Psoas muscle (tissue), 8 donors: ENCODE data around the gene VGLL4. TPM values are rescaled to one million over a fixed set of nuclear protein-coding genes. Genes with fewer than 3 reads are reported as not detected.
A peak's percentile ranks its signal among the peaks of the same experiment; 100 is the strongest.

Experiments used
- ATAC-seq, 4 donors: fragments of 200-7000 bp; cut with Tn5 transposase; one replicate each; pipeline ENCODE4 v1.9.1; 2020; ENCODE audit warnings: moderate library complexity in 3 of 4, mild to moderate bottlenecking in 2 of 4
- DNase-seq, 2 donors: peaks; one replicate each; pipeline ENCODE4 v3.0.0-alpha.2; 2020
- H3K27ac ChIP-seq: fragments of 200-600 bp; one replicate; pipeline ENCODE4 v1.8.0; 2022
- H3K27me3 ChIP-seq, 3 donors: fragments of 200-600 bp in 1 of 3; one replicate each; pipeline versions ENCODE4 v1.6.1 to v1.8.0; 2013 to 2022; ENCODE audit warnings: low read length in 2 of 3, mild to moderate bottlenecking in 2 of 3, moderate library complexity in 1 of 3; ENCODE audit not compliant: insufficient read depth in 3 of 3
- H3K36me3 ChIP-seq, 2 donors: fragments of 200-600 bp in 1 of 2; one replicate each; pipeline versions ENCODE4 v1.6.1 to v1.8.0; 2013 to 2022; ENCODE audit warnings: low read depth in 1 of 2, mild to moderate bottlenecking in 1 of 2, moderate library complexity in 1 of 2; ENCODE audit not compliant: insufficient read depth in 1 of 2
- H3K4me1 ChIP-seq: fragments of 200-600 bp; one replicate; pipeline ENCODE4 v1.8.0; 2022
- H3K4me3 ChIP-seq: fragments of 200-600 bp; one replicate; pipeline ENCODE4 v1.8.0; 2022; ENCODE audit warnings: mild to moderate bottlenecking
- H3K9me3 ChIP-seq: fragments of 200-600 bp; one replicate; pipeline ENCODE4 v1.8.0; 2022
- WGBS, 3 donors: extraction: QIAGEN DNeasy Blood & Tissue Kit; methylation state at CpG; one replicate each; pipeline versions ENCODE4 v1.1.6 to v1.1.7; 2013; 5-methylcytosine and 5-hydroxymethylcytosine counted together
- intact Hi-C, 2 donors: fragments of 100-400 bp; cut with DNase I; formaldehyde crosslinking; loops; one replicate each; pipeline versions ENCODE4 v1.11.0 to v1.14.2; 2022
- polyA plus RNA-seq, 3 donors: library from polyadenylated mRNA; stranded (reverse); fragments of 200-250 nt; gene quantifications; one replicate each; pipeline ENCODE4 v1.2.3, GENCODE V29; 2013
- total RNA-seq, 4 donors: library from RNA; stranded (reverse); fragmentation: NEBNext Ultra II Directional in 2 of 4; extraction: Animal tissue kit (Norgen Biotek cat#: 25700) in 2 of 4; gene quantifications; one replicate each; pipeline versions ENCODE4 v1.2.1 to v1.2.4, GENCODE V29; 2021 to 2023
- TF ChIP-seq, protein P1 (sequence below): fragments of 200-600 bp; IDR thresholded peaks from one replicate; pipeline ENCODE4 v1.8.0; 2022; ENCODE audit warnings: antibody characterized with exemption
- donor health status: healthy with polysubstance abuse.
- donor health status: DM: no; HTN: no; CAD: no; lungs with moderate emphysema.
- donor health status: Bipolar disorder and iron deficiency.
- donor health status: healthy.
- donor health status: DM: yes; HTN: yes; CAD: no.
- donor health status: DM: no; HTN: no; CAD: no.
- donor health status: DM: no; HTN: no; CAD: no.
- donor health status: DM: yes; HTN: yes; CAD: no.

The VGLL4 gene
- total and polyA plus RNA-seq, 7 donors: 8.0 to 14.8 (median 11.7) TPM

DNA sequence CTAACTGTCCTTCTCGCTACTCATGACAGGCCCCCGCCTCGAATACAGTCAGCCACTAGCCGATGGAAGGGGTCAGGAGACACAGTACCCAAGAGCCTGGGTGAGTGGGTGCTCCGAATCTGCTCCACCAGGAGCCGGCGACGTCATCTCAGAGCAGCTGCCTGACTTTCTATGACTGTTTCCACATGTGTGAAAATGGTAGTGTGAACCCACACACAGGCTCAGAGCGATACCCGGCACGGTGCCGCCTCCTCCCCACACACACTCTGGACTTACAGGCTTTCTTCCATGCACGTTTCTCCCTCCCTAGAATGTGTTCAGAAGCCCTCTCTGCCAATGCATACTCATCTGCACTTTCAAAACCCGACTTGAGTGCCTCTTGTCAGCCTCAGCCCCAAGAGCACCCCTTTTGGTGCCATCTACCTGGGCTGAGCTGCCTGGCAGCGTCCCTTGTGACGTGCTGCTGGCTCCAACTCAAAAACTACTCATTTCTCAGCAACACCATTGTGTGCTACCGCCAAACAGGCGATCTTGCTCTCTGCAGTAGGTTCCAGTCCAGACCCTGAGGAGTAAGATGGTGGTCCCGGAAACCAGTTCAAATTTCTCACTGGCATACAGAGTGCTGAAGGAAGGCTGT lies 29.7 kb downstream of the VGLL4 start:
- Histone ChIP-seq H3K27ac (peak overlapping the region; percentile 57), H3K27me3 (no peaks in the 10 kb centered on the region), H3K9me3 (no peaks in the 10 kb centered on the region), H3K4me1 (peaks cover 91% of the 10 kb centered on the region), H3K4me3 (no peak overlapping the region), H3K36me3 (no peaks in the 10 kb centered on the region)
- DNase-seq (peak in 1 of 2 donors; percentile 43), ATAC-seq (peak; percentile 22 to 39 (median 28))
- 59 to 74% (median 66%) methylated on average over 19 of the region's 19 CpGs for whole genome bisulfite sequencing, 3 donors
- intact Hi-C loops: no loop called here
- TF ChIP-seq, protein P1, sequence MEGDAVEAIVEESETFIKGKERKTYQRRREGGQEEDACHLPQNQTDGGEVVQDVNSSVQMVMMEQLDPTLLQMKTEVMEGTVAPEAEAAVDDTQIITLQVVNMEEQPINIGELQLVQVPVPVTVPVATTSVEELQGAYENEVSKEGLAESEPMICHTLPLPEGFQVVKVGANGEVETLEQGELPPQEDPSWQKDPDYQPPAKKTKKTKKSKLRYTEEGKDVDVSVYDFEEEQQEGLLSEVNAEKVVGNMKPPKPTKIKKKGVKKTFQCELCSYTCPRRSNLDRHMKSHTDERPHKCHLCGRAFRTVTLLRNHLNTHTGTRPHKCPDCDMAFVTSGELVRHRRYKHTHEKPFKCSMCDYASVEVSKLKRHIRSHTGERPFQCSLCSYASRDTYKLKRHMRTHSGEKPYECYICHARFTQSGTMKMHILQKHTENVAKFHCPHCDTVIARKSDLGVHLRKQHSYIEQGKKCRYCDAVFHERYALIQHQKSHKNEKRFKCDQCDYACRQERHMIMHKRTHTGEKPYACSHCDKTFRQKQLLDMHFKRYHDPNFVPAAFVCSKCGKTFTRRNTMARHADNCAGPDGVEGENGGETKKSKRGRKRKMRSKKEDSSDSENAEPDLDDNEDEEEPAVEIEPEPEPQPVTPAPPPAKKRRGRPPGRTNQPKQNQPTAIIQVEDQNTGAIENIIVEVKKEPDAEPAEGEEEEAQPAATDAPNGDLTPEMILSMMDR: no peak

DNA sequence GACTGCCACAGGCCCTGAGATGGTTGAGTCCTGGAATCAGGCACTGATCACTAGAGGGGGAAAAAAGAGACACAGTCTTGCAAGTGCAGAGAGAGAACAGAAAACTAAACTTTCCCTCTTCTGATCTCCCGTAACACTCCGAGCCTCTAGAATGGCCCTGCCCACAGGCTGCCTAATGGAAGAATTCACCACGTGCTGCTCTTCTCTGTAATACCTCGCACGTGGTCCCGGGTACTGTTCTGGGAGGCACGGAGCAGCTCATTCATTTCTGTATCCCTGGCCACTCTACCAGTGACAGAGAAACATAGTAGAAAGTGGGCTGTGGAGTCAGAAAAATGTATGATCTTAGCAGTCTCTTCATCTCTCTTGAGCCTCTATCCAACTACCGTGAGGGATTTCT lies 30.4 kb downstream of the VGLL4 start:
- H3K4me3 ChIP-seq: no peak overlapping the region
- peak overlapping the region; percentile 57 for H3K27ac ChIP-seq
- TF ChIP-seq, protein P1: no peak
- peak in 1 of 2 donors; percentile 52 for DNase-seq
- H3K9me3 ChIP-seq: no peaks in the 10 kb centered on the region
- H3K36me3 ChIP-seq: no peaks in the 10 kb centered on the region
- H3K4me1 ChIP-seq: peaks cover 96% of the 10 kb centered on the region
- ATAC-seq: peak; percentile 50 to 80 (median 70)
- no peaks in the 10 kb centered on the region for H3K27me3 ChIP-seq
- WGBS, 3 donors: 39 to 63% (median 45%) methylated on average over 8 of the region's 8 CpGs
- intact Hi-C loops: no loop called here

DNA sequence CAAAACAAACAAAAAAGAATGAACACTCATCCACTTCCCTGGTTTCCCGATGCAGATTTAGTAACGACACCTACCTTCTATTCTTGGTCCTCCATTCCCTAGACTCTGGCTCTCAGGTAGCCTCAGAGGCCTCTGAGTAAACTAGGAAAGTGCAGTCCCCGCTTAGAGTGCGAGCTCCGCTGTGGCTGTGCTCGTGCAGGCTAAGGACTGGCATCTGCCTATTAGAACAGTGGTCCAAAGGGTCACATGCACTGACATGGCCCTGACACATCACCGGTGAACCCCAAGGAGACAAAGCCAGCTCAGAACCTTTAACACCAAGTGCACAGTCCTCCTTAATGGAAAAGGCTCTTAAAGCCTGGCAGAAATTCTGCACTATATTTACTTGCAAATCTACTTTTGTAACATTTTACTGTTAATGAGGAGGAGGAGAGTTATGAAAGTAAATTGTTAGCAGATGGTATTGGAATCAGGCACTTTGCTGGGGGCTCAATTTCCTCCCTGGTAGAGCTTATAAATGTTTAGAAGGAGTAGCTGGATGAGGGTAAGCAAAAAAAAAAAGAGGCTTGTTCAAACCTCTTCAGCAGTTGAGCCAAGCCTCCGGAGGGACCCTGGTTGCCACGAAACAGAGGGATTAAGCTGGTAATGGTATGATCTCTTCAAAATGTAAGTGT lies 31.1 kb downstream of the VGLL4 start:
- Histone ChIP-seq H3K4me3 (no peak overlapping the region), H3K4me1 (peaks cover 98% of the 10 kb centered on the region), H3K36me3 (no peaks in the 10 kb centered on the region), H3K9me3 (no peaks in the 10 kb centered on the region), H3K27me3 (no peaks in the 10 kb centered on the region), H3K27ac (peak overlapping the region; percentile 57)
- TF ChIP-seq, protein P1: no peak
- intact Hi-C loops: no loop called here
- peak; percentile 30 to 54 (median 42) for ATAC-seq
- WGBS, 3 donors: 48 to 64% (median 56%) methylated on average over 9 of the region's 9 CpGs
- DNase-seq: no peak

DNA sequence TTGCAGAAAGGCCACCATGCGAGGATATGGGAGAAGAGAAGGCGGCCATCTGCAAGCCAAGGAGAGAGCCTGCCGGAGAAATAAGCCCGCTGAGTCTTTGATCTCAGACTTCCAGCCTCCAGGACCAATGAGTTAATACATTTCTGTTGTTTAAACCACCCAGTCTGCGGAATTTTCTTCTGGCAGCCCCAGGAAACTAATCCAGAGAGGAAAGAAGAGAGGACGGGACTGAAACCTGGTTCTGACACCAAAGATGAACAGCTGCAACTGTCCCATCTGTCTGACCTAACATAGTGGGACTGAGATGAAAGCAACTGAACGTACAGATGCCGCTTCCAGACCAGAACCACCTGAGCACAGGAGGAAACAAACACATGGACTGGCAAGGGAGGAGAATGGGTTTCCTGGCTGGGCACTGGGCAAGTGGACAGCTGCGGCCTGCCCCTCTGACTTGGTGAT lies 32.3 kb downstream of the VGLL4 start:
- H3K4me1 ChIP-seq: peaks cover 96% of the 10 kb centered on the region

More for the DNA sequence above, 32.3 kb downstream of the VGLL4 start:
- DNase-seq (no peak), ATAC-seq (peak; percentile 31 to 69 (median 43))
- Histone ChIP-seq H3K27me3 (no peaks in the 10 kb centered on the region), H3K27ac (peak overlapping the region; percentile 57), H3K36me3 (no peaks in the 10 kb centered on the region), H3K4me3 (no peak overlapping the region), H3K9me3 (no peaks in the 10 kb centered on the region)
- intact Hi-C loops: no loop called here
- TF ChIP-seq, protein P1: no peak
- 39 to 64% (median 45%) methylated on average over 9 of the region's 9 CpGs for WGBS, 3 donors
